Measurements from ENCODE around the gene CADPS2.

DNA sequence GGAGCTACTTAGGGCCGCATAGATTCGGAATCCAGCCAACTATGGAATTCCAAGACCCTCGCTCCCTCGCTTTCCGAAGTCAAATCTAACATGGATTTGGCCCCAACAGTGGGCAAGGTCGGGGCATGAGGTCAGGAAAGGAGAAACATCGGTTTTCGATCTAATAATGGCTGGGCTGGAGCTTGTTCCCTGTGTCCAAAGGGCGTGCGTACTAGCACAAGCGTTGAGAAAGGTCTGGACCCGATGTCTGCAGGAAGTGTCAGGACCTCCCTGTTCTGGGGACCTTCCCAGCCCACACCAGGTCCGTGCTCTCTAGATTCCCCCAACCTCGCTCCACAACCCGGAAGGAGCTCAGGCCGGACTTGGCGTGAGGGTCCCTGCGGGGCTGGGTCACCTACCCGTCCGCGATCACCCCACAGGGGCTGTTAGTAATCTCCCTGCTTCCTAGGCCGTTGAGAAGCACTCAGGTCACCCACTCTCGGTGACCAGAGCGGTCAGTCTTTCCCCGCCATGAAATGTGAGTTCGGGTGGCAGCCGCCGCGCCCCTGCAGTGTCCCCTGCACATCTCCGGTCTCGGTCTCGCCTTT is 586.5 kb downstream of the CADPS2 start:
- TF ChIP-seq, protein P1, sequence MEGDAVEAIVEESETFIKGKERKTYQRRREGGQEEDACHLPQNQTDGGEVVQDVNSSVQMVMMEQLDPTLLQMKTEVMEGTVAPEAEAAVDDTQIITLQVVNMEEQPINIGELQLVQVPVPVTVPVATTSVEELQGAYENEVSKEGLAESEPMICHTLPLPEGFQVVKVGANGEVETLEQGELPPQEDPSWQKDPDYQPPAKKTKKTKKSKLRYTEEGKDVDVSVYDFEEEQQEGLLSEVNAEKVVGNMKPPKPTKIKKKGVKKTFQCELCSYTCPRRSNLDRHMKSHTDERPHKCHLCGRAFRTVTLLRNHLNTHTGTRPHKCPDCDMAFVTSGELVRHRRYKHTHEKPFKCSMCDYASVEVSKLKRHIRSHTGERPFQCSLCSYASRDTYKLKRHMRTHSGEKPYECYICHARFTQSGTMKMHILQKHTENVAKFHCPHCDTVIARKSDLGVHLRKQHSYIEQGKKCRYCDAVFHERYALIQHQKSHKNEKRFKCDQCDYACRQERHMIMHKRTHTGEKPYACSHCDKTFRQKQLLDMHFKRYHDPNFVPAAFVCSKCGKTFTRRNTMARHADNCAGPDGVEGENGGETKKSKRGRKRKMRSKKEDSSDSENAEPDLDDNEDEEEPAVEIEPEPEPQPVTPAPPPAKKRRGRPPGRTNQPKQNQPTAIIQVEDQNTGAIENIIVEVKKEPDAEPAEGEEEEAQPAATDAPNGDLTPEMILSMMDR (IDR thresholded peaks at IDR 0.05; ENCODE audit: control extremely low read depth in 1 of 3, insufficient read depth in 1 of 3, low read depth in 1 of 3, low read length in 3 of 3): no peak
- TF ChIP-seq POLR2AphosphoS5 (IDR thresholded peaks at IDR 0.05; ENCODE audit: low read depth, low read length) (no peak), KDM1A (IDR thresholded peaks at IDR 0.05; ENCODE audit: borderline replicate concordance, low read length) (no peak), EZH2 (IDR thresholded peaks at IDR 0.05; ENCODE audit: low read depth, low read length, severe bottlenecking) (no peak), GTF2F1 (IDR thresholded peaks at IDR 0.05; ENCODE audit: borderline replicate concordance, low read depth, low read length) (no peak), SIN3A (conservative IDR thresholded peaks at IDR 0.05 in 1 of 2, IDR thresholded peaks at IDR 0.05 in 1 of 2; ENCODE audit: low read depth in 1 of 2, low read length in 2 of 2) (peak in 1 of 2 experiments; percentile 63; a peak in 1 of 4 replicates), USF2 (IDR thresholded peaks at IDR 0.05; ENCODE audit: low read length) (no peak), TAF1 (IDR thresholded peaks at IDR 0.05; ENCODE audit: low read depth, low read length) (0 out of 2 replicates have a peak, but pooled peaks have one; percentile 49), HDAC6 (IDR thresholded peaks at IDR 0.05; ENCODE audit: low read depth, low read length) (no peak), TEAD4 (IDR thresholded peaks at IDR 0.05; ENCODE audit: low read depth, low read length) (no peak), ATF2 (IDR thresholded peaks at IDR 0.05; ENCODE audit: low read length) (no peak), POLR2A (IDR thresholded peaks at IDR 0.05; ENCODE audit: control extremely low read depth in 1 of 2, low read depth in 2 of 2, low read length in 2 of 2) (no peak), RAD21 (IDR thresholded peaks at IDR 0.05 in 1 of 2, conservative IDR thresholded peaks at IDR 0.05 in 1 of 2; ENCODE audit: low read depth in 2 of 2, low read length in 2 of 2) (no peak), SP2 (IDR thresholded peaks at IDR 0.05; ENCODE audit: low read length) (no peak)

Measured in H1 (cell line).